OCI-LY1 (cell line): ENCODE data around the gene GFOD1.

Source experiments
- H2AFZ ChIP-seq: fragments of 200-600 bp; sonication (generic), shearing (Covaris generic); 2 replicates; pipeline ENCODE4 v1.6.0; 2014; ENCODE audit warnings: antibody characterized with exemption, mild to moderate bottlenecking, low read length
- H3F3A ChIP-seq: fragments of 200-600 bp; sonication (generic), shearing (Covaris generic); 2 replicates; pipeline ENCODE4 v1.6.0; 2014; ENCODE audit warnings: mild to moderate bottlenecking, antibody characterized with exemption, low read length, moderate library complexity; ENCODE audit not compliant: insufficient read depth
- H3K27ac ChIP-seq: fragments of 200-600 bp; sonication (generic); 2 replicates; pipeline ENCODE4 v1.5.1; 2014; ENCODE audit warnings: low read length, mixed run types, mild to moderate bottlenecking, low read depth; ENCODE audit not compliant: poor library complexity, severe bottlenecking
- H3K27me3 ChIP-seq: fragments of 200-600 bp; sonication (generic); 2 replicates; pipeline ENCODE4 v1.6.0; 2014; ENCODE audit warnings: antibody characterized with exemption, mild to moderate bottlenecking, low read length, moderate library complexity; ENCODE audit not compliant: insufficient read depth
- H3K36me3 ChIP-seq: fragments of 200-600 bp; sonication (generic); 2 replicates; pipeline ENCODE4 v1.6.1; 2014; ENCODE audit warnings: mild to moderate bottlenecking, antibody characterized with exemption, low read length, moderate library complexity, mixed read lengths; ENCODE audit not compliant: insufficient read depth
- H3K4me1 ChIP-seq: fragments of 200-600 bp; sonication (generic); 2 replicates; pipeline ENCODE4 v1.5.1; 2014; ENCODE audit warnings: mild to moderate bottlenecking, low read length, moderate library complexity; ENCODE audit not compliant: insufficient read depth, severe bottlenecking
- H3K4me2 ChIP-seq: fragments of 200-600 bp; sonication (generic), shearing (Covaris generic); 2 replicates; pipeline ENCODE4 v1.6.1; 2014; ENCODE audit warnings: low read length
- H3K4me3 ChIP-seq: fragments of 200-600 bp; sonication (generic); 2 replicates; pipeline ENCODE4 v1.5.1; 2014; ENCODE audit warnings: low read length, low read depth, mild to moderate bottlenecking, mixed read lengths; ENCODE audit not compliant: poor library complexity, severe bottlenecking
- H3K79me2 ChIP-seq: fragments of 200-600 bp; shearing (Covaris generic); 2 replicates; pipeline ENCODE4 v1.6.1; 2016; ENCODE audit warnings: mixed run types, low read length, mixed read lengths; ENCODE audit not compliant: insufficient read depth
- H3K9ac ChIP-seq: fragments of 200-600 bp; sonication (generic), shearing (Covaris generic); 2 replicates; pipeline ENCODE4 v1.6.1; 2014; ENCODE audit warnings: mild to moderate bottlenecking, low read length, mixed read lengths
- H3K9me2 ChIP-seq: fragments of 200-600 bp; sonication (generic), shearing (Covaris generic); 2 replicates; pipeline ENCODE4 v1.6.1; 2014; ENCODE audit warnings: low read depth, mild to moderate bottlenecking, low read length, mixed read lengths
- H3K9me3 ChIP-seq: fragments of 200-600 bp; shearing (Covaris generic); 2 replicates; pipeline ENCODE4 v1.6.1; 2014; ENCODE audit warnings: low read length, mixed read lengths
- H4K20me1 ChIP-seq: fragments of 200-600 bp; sonication (generic), shearing (Covaris generic); 2 replicates; pipeline ENCODE4 v1.6.0; 2016; ENCODE audit warnings: mild to moderate bottlenecking, low read length; ENCODE audit not compliant: insufficient read depth
- EZH2 ChIP-seq: fragments of 200-600 bp; sonication (generic), shearing (Covaris generic); IDR thresholded peaks from 2 replicates; pipeline ENCODE4 v1.8.0; 2017; ENCODE audit warnings: borderline replicate concordance, mixed run types, mild to moderate bottlenecking, antibody characterized with exemption, low read length, moderate library complexity, mixed read lengths
- TF ChIP-seq, protein P1 (sequence below): fragments of 200-600 bp; sonication (generic), shearing (Covaris generic); IDR thresholded peaks from 2 replicates; pipeline ENCODE4 v1.5.1; 2017; ENCODE audit warnings: mild to moderate bottlenecking, antibody characterized with exemption, low read length, moderate library complexity, mixed read lengths

Gene GFOD1

DNA sequence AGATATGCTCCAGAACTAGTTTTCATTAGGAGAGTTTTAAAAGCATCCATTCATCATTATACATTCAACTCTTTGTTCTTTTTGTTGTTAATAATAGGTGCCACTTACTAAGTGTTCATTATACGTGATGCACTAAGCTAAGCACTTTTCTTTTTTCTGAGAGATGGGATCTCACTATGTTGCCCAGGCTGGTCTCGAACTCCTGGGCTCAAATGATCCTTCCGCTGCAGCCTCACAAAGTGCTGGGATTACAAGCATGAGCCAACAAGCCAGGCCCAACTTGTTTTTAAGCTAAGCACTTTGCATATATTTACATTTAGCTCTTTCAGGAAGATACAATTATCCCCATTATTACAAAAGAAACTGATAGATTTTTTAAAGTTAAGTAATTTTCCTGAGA, 5.7 kb upstream of the GFOD1 start:
- no peak for TF ChIP-seq EZH2
- TF ChIP-seq, protein P1, sequence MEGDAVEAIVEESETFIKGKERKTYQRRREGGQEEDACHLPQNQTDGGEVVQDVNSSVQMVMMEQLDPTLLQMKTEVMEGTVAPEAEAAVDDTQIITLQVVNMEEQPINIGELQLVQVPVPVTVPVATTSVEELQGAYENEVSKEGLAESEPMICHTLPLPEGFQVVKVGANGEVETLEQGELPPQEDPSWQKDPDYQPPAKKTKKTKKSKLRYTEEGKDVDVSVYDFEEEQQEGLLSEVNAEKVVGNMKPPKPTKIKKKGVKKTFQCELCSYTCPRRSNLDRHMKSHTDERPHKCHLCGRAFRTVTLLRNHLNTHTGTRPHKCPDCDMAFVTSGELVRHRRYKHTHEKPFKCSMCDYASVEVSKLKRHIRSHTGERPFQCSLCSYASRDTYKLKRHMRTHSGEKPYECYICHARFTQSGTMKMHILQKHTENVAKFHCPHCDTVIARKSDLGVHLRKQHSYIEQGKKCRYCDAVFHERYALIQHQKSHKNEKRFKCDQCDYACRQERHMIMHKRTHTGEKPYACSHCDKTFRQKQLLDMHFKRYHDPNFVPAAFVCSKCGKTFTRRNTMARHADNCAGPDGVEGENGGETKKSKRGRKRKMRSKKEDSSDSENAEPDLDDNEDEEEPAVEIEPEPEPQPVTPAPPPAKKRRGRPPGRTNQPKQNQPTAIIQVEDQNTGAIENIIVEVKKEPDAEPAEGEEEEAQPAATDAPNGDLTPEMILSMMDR = no peak

GRCh38 chr6:13492357-13492756, 5.0 kb upstream of the GFOD1 start:
- Histone ChIP-seq H3K4me1 (peaks cover 27% of the 10 kb centered on the region), H4K20me1 (no peaks in the 10 kb centered on the region), H3K9me3 (no peaks in the 10 kb centered on the region), H2AFZ (no peak overlapping the region), H3K27ac (no peak overlapping the region), H3K36me3 (no peaks in the 10 kb centered on the region), H3F3A (no peaks in the 10 kb centered on the region), H3K27me3 (no peaks in the 10 kb centered on the region), H3K79me2 (no peaks in the 10 kb centered on the region), H3K4me2 (no peak overlapping the region), H3K9ac (no peak overlapping the region), H3K9me2 (no peaks in the 10 kb centered on the region), H3K4me3 (no peak overlapping the region)
- TF ChIP-seq EZH2 = no peak
- TF ChIP-seq, protein P1 = no peak

More for the DNA sequence above, 5.7 kb upstream of the GFOD1 start:
- H3K9me3 ChIP-seq = no peaks in the 10 kb centered on the region
- H3K4me3 ChIP-seq = no peak overlapping the region
- H2AFZ ChIP-seq = no peak overlapping the region
- H3K9ac ChIP-seq = no peak overlapping the region
- no peak overlapping the region for H3K4me2 ChIP-seq
- no peaks in the 10 kb centered on the region for H4K20me1 ChIP-seq
- no peaks in the 10 kb centered on the region for H3K79me2 ChIP-seq
- peaks cover 22% of the 10 kb centered on the region for H3K4me1 ChIP-seq
- no peaks in the 10 kb centered on the region for H3K27me3 ChIP-seq
- H3K9me2 ChIP-seq = no peaks in the 10 kb centered on the region
- no peak overlapping the region for H3K27ac ChIP-seq
- no peaks in the 10 kb centered on the region for H3F3A ChIP-seq
- H3K36me3 ChIP-seq = no peaks in the 10 kb centered on the region

DNA sequence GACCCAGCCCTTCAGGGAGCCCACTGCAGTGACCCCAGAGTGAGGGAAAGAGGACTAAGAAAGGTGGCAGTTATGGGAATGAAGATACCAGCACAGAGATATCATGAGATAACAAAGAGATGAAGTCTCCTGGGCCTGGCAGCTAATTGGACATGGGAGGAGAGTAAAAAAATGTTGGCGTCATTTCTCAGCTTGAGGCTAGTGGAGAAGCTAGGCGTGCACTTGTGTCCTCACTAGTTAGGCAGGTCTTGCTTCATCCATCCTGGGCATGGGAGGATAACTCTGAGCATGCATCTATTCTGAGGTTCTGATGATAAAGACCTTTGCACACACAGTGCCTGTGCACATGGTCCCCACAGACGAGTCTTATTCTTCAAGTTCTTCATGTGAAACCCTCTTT, 4.1 kb upstream of the GFOD1 start:
- peaks cover 27% of the 10 kb centered on the region for H3K4me1 ChIP-seq
- H3K9me2 ChIP-seq = no peaks in the 10 kb centered on the region
- no peaks in the 10 kb centered on the region for H3K27me3 ChIP-seq
- TF ChIP-seq EZH2 = no peak
- TF ChIP-seq, protein P1 = no peak
- H2AFZ ChIP-seq = no peak overlapping the region
- H3F3A ChIP-seq = no peaks in the 10 kb centered on the region
- H3K9ac ChIP-seq = no peak overlapping the region
- H3K4me2 ChIP-seq = no peak overlapping the region
- H3K36me3 ChIP-seq = no peaks in the 10 kb centered on the region
- H3K79me2 ChIP-seq = no peaks in the 10 kb centered on the region
- no peak overlapping the region for H3K4me3 ChIP-seq
- H4K20me1 ChIP-seq = no peaks in the 10 kb centered on the region
- no peaks in the 10 kb centered on the region for H3K9me3 ChIP-seq
- H3K27ac ChIP-seq = no peak overlapping the region
